HepG2 (cell line): ENCODE data around the gene MXRA7. TPM values are rescaled to one million over a fixed set of nuclear protein-coding genes. Genes with fewer than 3 reads are reported as not detected.

Experiments
- ATAC-seq: fragments of 200-7000 bp; cut with Tn5 transposase; 3 replicates; pipeline ENCODE4 v1.9.1; 2020; ENCODE audit warnings: mild to moderate bottlenecking, moderate library complexity
- BruUV-seq: library from RNA; stranded (reverse); fragments of 400-500 nt; replicated peaks from 2 replicates; lab custom pipeline; 2021; lab: Mats Ljungman, UMichigan
- CTCF ChIA-PET: fragments of 300-600 bp; formaldehyde crosslinking; extraction: SDS; loops from one replicate; lab custom pipeline; 2021; ENCODE audit warnings: low total read pairs, inconsistent platforms, low intra/inter-chr PET ratio; lab: Yijun Ruan, JAX
- POLR2A ChIA-PET: fragments of 350-600 bp; sonication (Branson Sonifier 250); formaldehyde crosslinking; loops from one replicate; lab custom pipeline; 2020; ENCODE audit warnings: antibody characterized with exemption, inconsistent platforms; lab: Yijun Ruan, JAX
- DNase-seq: peaks from one replicate; pipeline ENCODE4 v3.0.0-alpha.2; 2015; ENCODE audit warnings: low spot score
- FAIRE-seq: peaks from 3 replicates; lab custom pipeline; 2011; peaks lifted over from hg19 to GRCh38; lab: Jason Lieb, UNC
- H2AFZ ChIP-seq: one replicate; pipeline ENCODE4 v1.6.1; 2011; ENCODE audit warnings: low read length, inconsistent platforms
- H3K27ac ChIP-seq: fragments of 300-600 bp; 3 replicates; pipeline ENCODE4 v1.8.0; 2011; ENCODE audit warnings: mixed run types, mild to moderate bottlenecking, mixed read lengths, low read length, inconsistent platforms; ENCODE audit not compliant: insufficient read depth; ENCODE audit errors: extremely low read length
- H3K27me3 ChIP-seq, 2 experiments: fragments of 200-600 bp in 1 of 2; 2 replicates in 1 of 2; 3 replicates in 1 of 2; pipeline versions ENCODE4 v1.6.0 to v1.8.0; 2011; ENCODE audit warnings: low read length in 2 of 2, mild to moderate bottlenecking in 2 of 2, moderate library complexity in 2 of 2, inconsistent platforms in 1 of 2; ENCODE audit not compliant: insufficient read depth in 2 of 2, control insufficient read depth in 1 of 2
- H3K36me3 ChIP-seq, 2 experiments: fragments of 200-600 bp in 1 of 2; replicated peaks in 1 of 2; 2 replicates in 1 of 2; 3 replicates in 1 of 2; pipeline versions ENCODE4 v1.5.1 to v1.8.0; 2011; ENCODE audit warnings: low read length in 2 of 2, inconsistent platforms in 1 of 2; ENCODE audit not compliant: insufficient read depth in 2 of 2, control insufficient read depth in 1 of 2
- H3K4me1 ChIP-seq: 2 replicates; pipeline ENCODE4 v1.5.1; 2012; ENCODE audit warnings: low read length, inconsistent platforms; ENCODE audit not compliant: insufficient read depth
- H3K4me2 ChIP-seq: 2 replicates; pipeline ENCODE4 v1.6.0; 2011; ENCODE audit warnings: low read depth, low read length, inconsistent platforms
- H3K4me3 ChIP-seq, 3 experiments: fragments of 200-600 bp in 1 of 3; sonication (generic), shearing (Covaris generic) in 1 of 3; replicated peaks in 1 of 3; 2 replicates each; pipeline ENCODE4 v1.5.1; 2011 to 2016; ENCODE audit warnings: low read length in 3 of 3, inconsistent platforms in 2 of 3, low read depth in 2 of 3, mild to moderate bottlenecking in 2 of 3, control low read depth in 1 of 3, mixed read lengths in 1 of 3; ENCODE audit not compliant: insufficient read depth in 1 of 3
- H3K79me2 ChIP-seq: one replicate; pipeline ENCODE4 v1.6.1; 2011; ENCODE audit warnings: low read length, inconsistent platforms; ENCODE audit not compliant: insufficient read depth
- H3K9ac ChIP-seq: 2 replicates; pipeline ENCODE4 v1.6.0; 2011; ENCODE audit warnings: mild to moderate bottlenecking, low read depth, low read length, inconsistent platforms; ENCODE audit not compliant: insufficient read depth
- H3K9me3 ChIP-seq: 2 replicates; pipeline ENCODE4 v1.5.1; 2012; ENCODE audit warnings: mild to moderate bottlenecking, low read length
- H4K20me1 ChIP-seq: 2 replicates; pipeline ENCODE4 v1.6.0; 2011; ENCODE audit warnings: inconsistent platforms, mild to moderate bottlenecking, low read length, moderate library complexity; ENCODE audit not compliant: insufficient read depth
- DNMT1 ChIP-seq: sonication (generic); formaldehyde crosslinking; IDR thresholded peaks from 2 replicates; pipeline ENCODE4 v1.5.1; 2020; ENCODE audit warnings: mild to moderate bottlenecking, missing genetic modification reagents
- FOXJ3 ChIP-seq: sonication (generic); formaldehyde crosslinking; IDR thresholded peaks from 2 replicates; pipeline ENCODE4 v1.4.0; 2020; ENCODE audit warnings: missing genetic modification reagents, mild to moderate bottlenecking, borderline replicate concordance
- FUBP1 ChIP-seq: sonication (generic); formaldehyde crosslinking; IDR thresholded peaks from 2 replicates; pipeline ENCODE4 v1.5.1; 2020; ENCODE audit warnings: missing genetic modification reagents, mild to moderate bottlenecking, borderline replicate concordance
- GABPA ChIP-seq, 2 experiments: IDR thresholded peaks; 2 replicates each; pipeline ENCODE4 v1.6.1; 2011 to 2016; ENCODE audit warnings: low read depth in 2 of 2, low read length in 1 of 2, missing biosample characterization in 1 of 2, missing genetic modification characterization in 1 of 2
- IKZF5 ChIP-seq: IDR thresholded peaks from 2 replicates; pipeline ENCODE4 v1.6.1; 2018; ENCODE audit warnings: missing genetic modification reagents, mild to moderate bottlenecking, missing compliant biosample characterization
- KDM5A ChIP-seq: fragments of 200-600 bp; sonication (generic); IDR thresholded peaks from 2 replicates; pipeline ENCODE4 v1.7.0; 2018; ENCODE audit warnings: antibody characterized with exemption, mild to moderate bottlenecking, low read length, borderline replicate concordance
- MIXL1 ChIP-seq: IDR thresholded peaks from 2 replicates; pipeline ENCODE4 v1.6.1; 2016
- NFATC3 ChIP-seq: sonication (generic); formaldehyde crosslinking; IDR thresholded peaks from 2 replicates; pipeline ENCODE4 v1.5.1; 2020; ENCODE audit warnings: mild to moderate bottlenecking, missing genetic modification reagents
- NFYC ChIP-seq: IDR thresholded peaks from 2 replicates; pipeline ENCODE4 v1.6.1; 2016; ENCODE audit warnings: missing genetic modification reagents, missing compliant biosample characterization
- POLR2AphosphoS2 ChIP-seq: IDR thresholded peaks from 2 replicates; pipeline ENCODE4 v1.6.1; 2011; ENCODE audit warnings: low read depth, low read length, improper control_type of control experiment
- RCOR2 ChIP-seq: IDR thresholded peaks from 2 replicates; pipeline ENCODE4 v1.6.1; 2016; ENCODE audit warnings: missing biosample characterization, missing genetic modification reagents
- RFXAP ChIP-seq: sonication (generic); formaldehyde crosslinking; IDR thresholded peaks from 2 replicates; pipeline ENCODE4 v1.4.0; 2020; ENCODE audit warnings: missing genetic modification reagents, borderline replicate concordance
- TBP ChIP-seq: sonication (generic); formaldehyde crosslinking; IDR thresholded peaks from 2 replicates; pipeline ENCODE4 v1.5.0; 2020; ENCODE audit warnings: missing genetic modification reagents
- XRCC5 ChIP-seq: fragments of 200-400 bp; formaldehyde crosslinking; optimal IDR thresholded peaks from 2 replicates; pipeline ENCODE3; 2017; ENCODE audit warnings: mild to moderate bottlenecking, low read length
- ZNF256 ChIP-seq: sonication (generic); formaldehyde crosslinking; conservative IDR thresholded peaks from 2 replicates; pipeline ENCODE4 v1.4.0; 2020; ENCODE audit warnings: missing genetic modification reagents
- ZNF781 ChIP-seq: sonication (generic); formaldehyde crosslinking; IDR thresholded peaks from 2 replicates; pipeline ENCODE4 v1.5.1; 2020; ENCODE audit warnings: borderline replicate concordance, mild to moderate bottlenecking, missing genetic modification reagents; ENCODE audit errors: not compliant biosample characterization
- ZNF878 ChIP-seq: sonication (generic); formaldehyde crosslinking; IDR thresholded peaks from 2 replicates; pipeline ENCODE4 v1.8.1; 2023; ENCODE audit warnings: mild to moderate bottlenecking, missing genetic modification reagents, moderate library complexity
- WGBS: methylation state at CpG from one replicate; pipeline ENCODE4 v1.1.6; 2017; ENCODE audit warnings: low lambda C conversion rate; 5-methylcytosine and 5-hydroxymethylcytosine counted together
- in situ Hi-C: cut with HindIII; loops from 2 replicates; pipeline ENCODE4 v1.10.0; 2017; ENCODE audit warnings: low pct_unique_long_range_greater_than_20kb; ENCODE audit not compliant: extremely low pct_ligation_motif_present
- intact Hi-C: fragments of 100-400 bp; cut with micrococcal nuclease; formaldehyde crosslinking; loops from one replicate; pipeline ENCODE4 v1.10.0; 2022; ENCODE audit not compliant: unreplicated experiment
- polyA plus RNA-seq, 8 experiments: library from polyadenylated mRNA; depleted of rRNA in 3 of 8; stranded (reverse) in 7 of 8; unstranded in 1 of 8; fragments of >200 nt; fragmentation: Illumina TruSeq in 4 of 8; extraction: Trizol in 4 of 8; gene quantifications; 2 replicates each; pipeline versions ENCODE4 v1.2.1 to v1.2.3, GENCODE V29; 2011 to 2016; ENCODE audit warnings: low read depth in 4 of 8, missing spikeins in 1 of 8, mixed read lengths in 1 of 8; ENCODE audit not compliant: insufficient read depth in 1 of 8
- total RNA-seq, 5 experiments: library from RNA; depleted of rRNA; stranded (reverse); fragments of >200 nt; fragmentation: Illumina TruSeq; extraction: Trizol; gene quantifications; 2 replicates each; pipeline ENCODE4 v1.2.3, GENCODE V29; 2016; ENCODE audit warnings: low read depth in 1 of 5
- TF ChIP-seq, protein P1 (sequence below): sonication (generic); formaldehyde crosslinking; IDR thresholded peaks from 2 replicates; pipeline ENCODE4 v1.5.0; 2020; ENCODE audit warnings: mild to moderate bottlenecking, missing genetic modification reagents

Gene MXRA7
- total and polyA plus RNA-seq, 2 of the 13 experiments (the other 11 are each of a cell fraction or from before 2014, with no cell fraction given): 44.8 to 112 TPM

DNA sequence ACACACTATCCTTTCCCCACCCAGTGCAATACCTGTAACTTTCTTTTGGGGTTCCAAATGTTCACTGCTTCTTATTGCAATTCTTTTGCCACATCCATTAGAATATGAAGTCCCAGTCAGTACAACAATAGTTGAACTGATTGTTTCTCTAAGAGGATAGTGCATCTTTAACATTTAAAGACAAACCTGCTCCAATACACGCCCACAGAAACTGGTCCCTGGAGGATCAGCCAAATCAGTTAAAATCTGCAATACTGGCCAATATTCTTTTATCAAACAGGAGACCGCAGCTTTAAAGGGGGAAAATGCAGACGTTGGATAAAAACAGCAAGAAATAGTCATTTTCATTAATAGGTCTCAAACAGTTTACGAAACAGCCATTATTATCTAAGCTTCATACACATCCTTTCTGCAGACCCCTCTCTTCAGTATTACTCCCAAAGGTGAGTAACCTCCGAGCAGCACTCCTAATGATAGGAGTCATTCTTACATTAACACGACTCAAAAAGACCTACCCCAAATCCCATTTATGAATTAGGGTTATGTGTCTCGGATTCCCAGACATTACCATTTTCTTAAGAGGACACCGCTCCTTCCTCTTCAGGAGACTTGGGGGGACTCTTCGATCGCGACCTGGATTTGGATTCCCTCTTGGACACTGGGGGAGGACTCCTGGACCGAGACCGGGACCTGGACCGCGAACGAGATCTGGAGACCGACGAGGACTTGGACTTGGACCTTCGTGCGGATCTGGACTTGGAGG lies 25.0 kb upstream of the MXRA7 start:
- under 1% methylated on average over 19 of the region's 20 CpGs for WGBS
- no peak for FAIRE-seq
- peak overlapping the region; percentile 100 for H3K9ac ChIP-seq
- H3K9me3 ChIP-seq: no peaks in the 10 kb centered on the region
- H4K20me1 ChIP-seq: peaks cover 35% of the 10 kb centered on the region
- H3K4me1 ChIP-seq: peaks cover 51% of the 10 kb centered on the region
- CTCF ChIA-PET: no interaction called here
- peaks cover 12 to 35% of the 10 kb centered on the region in 2 experiments for H3K36me3 ChIP-seq
- H3K27ac ChIP-seq: peak overlapping the region; percentile 96
- H3K27me3 ChIP-seq: peaks cover 0 to 3% of the 10 kb centered on the region in 2 experiments; a peak in 1 of 5 replicates
- H3K79me2 ChIP-seq: peaks cover 65% of the 10 kb centered on the region
- H3K4me2 ChIP-seq: peak overlapping the region; percentile 88
- no peak overlapping the region for H2AFZ ChIP-seq
- POLR2A ChIA-PET: interaction anchor here (2.4 to 4.1 kb wide), 4 partner anchors 8 to 64 kb away, joined by 7 to 71 read pairs (median 14); partner anchors contain the start of genes JMJD6 and METTL23
- no peak for ATAC-seq
- peak overlapping the region; percentile 93 to 100 (median 100) for H3K4me3 ChIP-seq
- no TSS peak for BruUV-seq
- in situ Hi-C loops (no loop called here), intact Hi-C loops (no loop called here)
- DNase-seq: no peak
- TF ChIP-seq XRCC5 (peak; percentile 32), NFATC3 (CRISPR knock-in tag) (peak; percentile 72; the same call in 1 of the 2 replicates), NFYC (peak; percentile 11; the same call in 1 of the 2 replicates), ZNF878 (CRISPR knock-in tag) (no peak; the same call in 1 of the 2 replicates), GABPA (IDR thresholded peaks at IDR 0.05; ENCODE audit: low read depth, low read length) (no peak), GABPA (CRISPR knock-in tag; IDR thresholded peaks at IDR 0.05; ENCODE audit: low read depth) (peak; percentile 20; the same call in 1 of the 2 replicates), TBP (CRISPR knock-in tag) (0 out of 2 replicates have a peak, but pooled peaks have one; percentile 19), FOXJ3 (no peak; the same call in 1 of the 2 replicates), ZNF256 (CRISPR knock-in tag) (0 out of 2 replicates have a peak, but pooled peaks have one; percentile 15), POLR2AphosphoS2 (peak; percentile 77; the same call in 1 of the 2 replicates), KDM5A (peak; percentile 45; the same call in 1 of the 2 replicates), FUBP1 (CRISPR knock-in tag) (peak; percentile 8; the same call in 1 of the 2 replicates), MIXL1 (0 out of 2 replicates have a peak, but pooled peaks have one; percentile 24), RCOR2 (CRISPR knock-in tag) (no peak), ZNF781 (peak; percentile 20), RFXAP (0 out of 2 replicates have a peak, but pooled peaks have one; percentile 36), DNMT1 (0 out of 2 replicates have a peak, but pooled peaks have one; percentile 61), IKZF5 (no peak)
- TF ChIP-seq, protein P1, sequence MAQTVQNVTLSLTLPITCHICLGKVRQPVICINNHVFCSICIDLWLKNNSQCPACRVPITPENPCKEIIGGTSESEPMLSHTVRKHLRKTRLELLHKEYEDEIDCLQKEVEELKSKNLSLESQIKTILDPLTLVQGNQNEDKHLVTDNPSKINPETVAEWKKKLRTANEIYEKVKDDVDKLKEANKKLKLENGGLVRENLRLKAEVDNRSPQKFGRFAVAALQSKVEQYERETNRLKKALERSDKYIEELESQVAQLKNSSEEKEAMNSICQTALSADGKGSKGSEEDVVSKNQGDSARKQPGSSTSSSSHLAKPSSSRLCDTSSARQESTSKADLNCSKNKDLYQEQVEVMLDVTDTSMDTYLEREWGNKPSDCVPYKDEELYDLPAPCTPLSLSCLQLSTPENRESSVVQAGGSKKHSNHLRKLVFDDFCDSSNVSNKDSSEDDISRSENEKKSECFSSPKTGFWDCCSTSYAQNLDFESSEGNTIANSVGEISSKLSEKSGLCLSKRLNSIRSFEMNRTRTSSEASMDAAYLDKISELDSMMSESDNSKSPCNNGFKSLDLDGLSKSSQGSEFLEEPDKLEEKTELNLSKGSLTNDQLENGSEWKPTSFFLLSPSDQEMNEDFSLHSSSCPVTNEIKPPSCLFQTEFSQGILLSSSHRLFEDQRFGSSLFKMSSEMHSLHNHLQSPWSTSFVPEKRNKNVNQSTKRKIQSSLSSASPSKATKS (CRISPR knock-in tag): 0 out of 2 replicates have a peak, but pooled peaks have one; percentile 14
